Kidney (tissue), 14 donors: Measurements from ENCODE around the gene ACADS. TPM values are rescaled to one million over a fixed set of nuclear protein-coding genes. Genes with fewer than 3 reads are reported as not detected.

Experiments
- DNase-seq, 5 donors: peaks; one replicate each; pipeline ENCODE4 v3.0.0-alpha.2; 2013 to 2020
- FAIRE-seq: peaks from 2 replicates; lab custom pipeline; 2012; peaks lifted over from hg19 to GRCh38; lab: Jason Lieb, UNC
- H3K27ac ChIP-seq, 2 donors: one replicate each; pipeline ENCODE4 v1.7.0; 2013; ENCODE audit warnings: low read depth in 2 of 2, low read length in 2 of 2, inconsistent platforms in 1 of 2
- H3K27me3 ChIP-seq: one replicate; pipeline ENCODE4 v1.7.1; 2013; ENCODE audit warnings: low read length, inconsistent platforms; ENCODE audit not compliant: control insufficient read depth, insufficient read depth
- H3K36me3 ChIP-seq, 3 donors: one replicate each; pipeline versions ENCODE4 v1.7.0 to v1.7.1; 2013; ENCODE audit warnings: low read length in 3 of 3, control low read depth in 1 of 3, inconsistent platforms in 1 of 3; ENCODE audit not compliant: insufficient read depth in 3 of 3, control insufficient read depth in 2 of 3
- H3K4me1 ChIP-seq, 3 donors: one replicate each; pipeline versions ENCODE4 v1.7.0 to v1.7.1; 2013; ENCODE audit warnings: low read length in 3 of 3, inconsistent platforms in 1 of 3, low read depth in 1 of 3; ENCODE audit not compliant: control insufficient read depth in 2 of 3, insufficient read depth in 2 of 3
- H3K4me3 ChIP-seq, 3 donors: one replicate each; pipeline versions ENCODE4 v1.7.0 to v1.8.1; 2013; ENCODE audit warnings: low read length in 3 of 3, control low read depth in 1 of 3, inconsistent platforms in 1 of 3
- H3K9ac ChIP-seq, 3 donors: one replicate each; pipeline versions ENCODE4 v1.7.0 to v1.7.1; 2013; ENCODE audit warnings: low read length in 3 of 3, control low read depth in 1 of 3, inconsistent platforms in 1 of 3
- H3K9me3 ChIP-seq, 3 donors: one replicate each; pipeline versions ENCODE4 v1.7.0 to v1.7.1; 2013; ENCODE audit warnings: low read length in 3 of 3, control low read depth in 1 of 3, inconsistent platforms in 1 of 3; ENCODE audit not compliant: control insufficient read depth in 2 of 3, insufficient read depth in 1 of 3
- intact Hi-C: fragments of 100-400 bp; cut with DNase I; formaldehyde crosslinking; loops from one replicate; pipeline ENCODE4 v1.11.1; 2022
- polyA plus RNA-seq: library from polyadenylated mRNA; stranded (reverse); fragments of 350-450 nt; fragmentation: Illumina TruSeq; extraction: RNeasy Lipid Tissue Mini Kit (QIAGEN cat#74804); gene quantifications from one replicate; pipeline ENCODE4 v1.2.3, GENCODE V29; 2014; ENCODE audit warnings: low read depth, low replicate concordance; ENCODE audit not compliant: insufficient read depth
- total RNA-seq: library from RNA; stranded (reverse); fragmentation: NEBNext Ultra II Directional; extraction: Animal tissue kit (Norgen Biotek cat#: 25700); gene quantifications from one replicate; pipeline ENCODE4 v1.2.1, GENCODE V29; 2021
- TF ChIP-seq, protein P1 (sequence below): IDR thresholded peaks from 3 replicates; pipeline ENCODE4 v1.5.1; 2012; ENCODE audit warnings: mild to moderate bottlenecking, moderate library complexity, borderline replicate concordance; ENCODE audit not compliant: insufficient read depth; ENCODE audit errors: extremely low read depth
- donor health status: control.
- donor health status: control.
- donor health status: control.
- donor health status: control.
- donor health status: control.
- donor health status: DM: yes; HTN: yes; CAD: no.
- donor health status: Normal renal cell carcinoma (clear cell type).

The ACADS gene
- total and polyA plus RNA-seq, 2 donors from 2014 or later: 24.4 to 133 TPM

DNA sequence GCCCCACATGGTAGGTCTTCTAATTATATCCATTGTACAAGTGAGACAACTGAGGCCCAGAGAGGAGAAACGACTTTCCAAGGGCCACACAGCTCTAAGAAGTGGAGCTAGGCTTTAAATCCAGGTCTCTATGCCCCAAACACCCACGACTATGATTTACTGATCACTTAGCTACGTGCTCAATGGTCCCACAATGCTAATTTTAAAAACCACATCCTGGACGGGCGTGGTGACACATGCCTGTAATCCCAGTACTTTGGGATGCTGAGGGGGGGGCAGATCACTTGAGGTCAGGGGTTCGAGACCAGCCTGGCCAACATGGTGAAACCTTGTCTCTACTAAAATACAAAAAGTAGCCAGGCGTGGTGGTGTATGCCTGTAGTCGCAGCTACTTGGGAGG is 47.1 kb upstream of the ACADS start:
- no peak overlapping the region for H3K27ac ChIP-seq
- H3K9me3 ChIP-seq: no peaks in the 10 kb centered on the region
- H3K36me3 ChIP-seq: no peaks in the 10 kb centered on the region
- H3K4me1 ChIP-seq: no peaks in the 10 kb centered on the region
- intact Hi-C loops: no loop called here
- no peak overlapping the region for H3K9ac ChIP-seq
- TF ChIP-seq, protein P1, sequence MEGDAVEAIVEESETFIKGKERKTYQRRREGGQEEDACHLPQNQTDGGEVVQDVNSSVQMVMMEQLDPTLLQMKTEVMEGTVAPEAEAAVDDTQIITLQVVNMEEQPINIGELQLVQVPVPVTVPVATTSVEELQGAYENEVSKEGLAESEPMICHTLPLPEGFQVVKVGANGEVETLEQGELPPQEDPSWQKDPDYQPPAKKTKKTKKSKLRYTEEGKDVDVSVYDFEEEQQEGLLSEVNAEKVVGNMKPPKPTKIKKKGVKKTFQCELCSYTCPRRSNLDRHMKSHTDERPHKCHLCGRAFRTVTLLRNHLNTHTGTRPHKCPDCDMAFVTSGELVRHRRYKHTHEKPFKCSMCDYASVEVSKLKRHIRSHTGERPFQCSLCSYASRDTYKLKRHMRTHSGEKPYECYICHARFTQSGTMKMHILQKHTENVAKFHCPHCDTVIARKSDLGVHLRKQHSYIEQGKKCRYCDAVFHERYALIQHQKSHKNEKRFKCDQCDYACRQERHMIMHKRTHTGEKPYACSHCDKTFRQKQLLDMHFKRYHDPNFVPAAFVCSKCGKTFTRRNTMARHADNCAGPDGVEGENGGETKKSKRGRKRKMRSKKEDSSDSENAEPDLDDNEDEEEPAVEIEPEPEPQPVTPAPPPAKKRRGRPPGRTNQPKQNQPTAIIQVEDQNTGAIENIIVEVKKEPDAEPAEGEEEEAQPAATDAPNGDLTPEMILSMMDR: no peak
- DNase-seq: peak in 1 of 5 donors; percentile 4
- no peak for FAIRE-seq
- H3K4me3 ChIP-seq: no peak overlapping the region
- H3K27me3 ChIP-seq: no peaks in the 10 kb centered on the region

DNA sequence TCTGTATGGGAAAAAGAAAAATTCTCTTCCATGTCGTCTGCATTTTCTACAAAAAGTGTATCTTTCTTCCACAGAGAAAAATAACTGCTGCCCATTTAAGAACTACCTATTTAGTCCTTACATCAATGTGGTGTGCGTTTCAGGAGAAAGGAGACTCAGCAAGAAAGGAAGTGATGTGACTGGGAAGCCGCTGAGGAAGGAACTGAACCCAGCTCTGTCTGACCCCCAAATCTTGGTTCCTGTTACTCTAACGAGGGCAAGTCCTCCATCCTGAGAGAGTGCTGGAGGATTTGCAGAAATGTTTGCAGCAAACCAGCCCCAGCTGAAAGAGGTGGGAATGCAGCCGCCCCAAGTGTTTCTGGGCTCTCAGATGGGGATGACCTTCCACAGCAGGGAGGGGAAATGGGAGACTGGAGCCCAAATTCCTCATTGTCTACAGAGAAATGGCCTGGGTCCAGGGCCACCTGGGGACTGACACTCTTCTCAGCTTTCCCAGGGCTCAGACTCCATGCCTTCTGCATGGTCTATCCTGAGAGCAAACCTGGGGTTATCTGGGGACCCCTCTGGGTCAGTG is 45.4 kb upstream of the ACADS start:
- no peak overlapping the region for H3K4me3 ChIP-seq
- TF ChIP-seq, protein P1: no peak
- no peaks in the 10 kb centered on the region for H3K36me3 ChIP-seq
- no peaks in the 10 kb centered on the region for H3K4me1 ChIP-seq
- H3K27me3 ChIP-seq: no peaks in the 10 kb centered on the region
- FAIRE-seq: no peak
- no peak for DNase-seq
- intact Hi-C loops: no loop called here
- H3K9me3 ChIP-seq: no peaks in the 10 kb centered on the region
- no peak overlapping the region for H3K9ac ChIP-seq
- H3K27ac ChIP-seq: no peak overlapping the region

DNA sequence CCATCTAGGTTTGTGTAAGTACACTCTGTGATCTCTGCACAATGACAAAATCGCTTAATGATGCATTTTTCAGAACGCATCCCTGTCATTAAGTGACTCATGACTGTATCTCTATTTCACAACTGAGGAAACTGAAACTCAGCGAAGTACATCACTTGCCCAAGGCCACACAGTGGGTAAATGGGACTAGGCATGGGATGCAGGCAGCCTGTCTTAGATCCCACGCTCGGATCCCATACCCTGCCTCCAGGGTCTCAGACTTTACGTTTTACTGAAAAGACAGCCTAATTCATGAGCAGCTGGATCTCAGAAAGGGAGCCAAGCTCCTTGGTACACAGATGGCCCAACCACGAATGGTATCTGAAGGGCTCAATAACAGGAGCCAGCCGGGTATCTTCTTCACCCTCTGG is 41.1 kb upstream of the ACADS start:
- peaks cover 9 to 15% (median 13%) of the 10 kb centered on the region in 3 donors for H3K4me1 ChIP-seq
- H3K9ac ChIP-seq: no peak overlapping the region
- no peak overlapping the region for H3K27ac ChIP-seq
- no peak overlapping the region for H3K4me3 ChIP-seq
- H3K9me3 ChIP-seq: no peaks in the 10 kb centered on the region
- DNase-seq: no peak
- no peaks in the 10 kb centered on the region for H3K27me3 ChIP-seq
- intact Hi-C loops: no loop called here
- TF ChIP-seq, protein P1: no peak
- no peak for FAIRE-seq
- H3K36me3 ChIP-seq: no peaks in the 10 kb centered on the region

DNA sequence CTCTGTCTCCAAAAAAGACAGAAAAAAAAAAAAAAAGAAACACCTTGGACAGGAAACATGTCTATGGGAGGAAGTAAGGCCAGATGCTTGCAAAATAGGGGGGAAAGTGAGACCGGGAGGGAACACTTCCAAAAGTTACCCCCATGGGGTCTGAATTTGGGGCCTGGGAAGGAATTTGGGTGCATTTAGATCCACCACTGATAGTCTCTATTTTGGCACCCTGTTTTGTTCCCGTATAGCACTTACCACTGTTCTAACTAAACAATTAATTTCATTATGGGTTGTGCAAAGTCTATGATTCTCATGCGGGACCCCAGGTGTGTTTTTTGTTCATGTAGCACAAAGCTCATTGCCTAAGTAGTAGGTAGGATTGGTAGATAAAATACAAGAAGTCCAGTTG is 40.1 kb upstream of the ACADS start:
- Histone ChIP-seq H3K9me3 (no peaks in the 10 kb centered on the region), H3K9ac (peak overlapping the region in 1 of 3 donors; percentile 87), H3K27ac (no peak overlapping the region), H3K4me1 (peaks cover 9 to 18% (median 17%) of the 10 kb centered on the region in 3 donors), H3K36me3 (no peaks in the 10 kb centered on the region), H3K4me3 (peak overlapping the region in 1 of 3 donors; percentile 93), H3K27me3 (no peaks in the 10 kb centered on the region)
- DNase-seq (no peak), FAIRE-seq (no peak)
- TF ChIP-seq, protein P1: no peak
- intact Hi-C loops: no loop called here
